Subcutaneous preadipocyte (primary cell): Measurements from ENCODE around the gene LAMTOR1. TPM values are rescaled to one million over a fixed set of nuclear protein-coding genes. Genes with fewer than 3 reads are reported as not detected.

Experiments used
- small RNA-seq: library from RNA; depleted of rRNA; stranded (forward); fragments of <200 nt; gene quantifications from one replicate; pipeline ENCODE3, GENCODE V24; 2012
- total RNA-seq: library from RNA; depleted of rRNA; stranded (reverse); fragments of >200 nt; gene quantifications from 2 replicates; pipeline ENCODE4 v1.2.3, GENCODE V29; 2012

LAMTOR1 gene
- 103 and 134 TPM in 2 replicates for total RNA-seq

GRCh38 chr11:72102946-72103753, at the start of gene LAMTOR1:
TSS of gene LAMTOR1 (minus strand) at chr11:72103297. CDS start at chr11:72103224, 73 bp downstream.

DNA sequence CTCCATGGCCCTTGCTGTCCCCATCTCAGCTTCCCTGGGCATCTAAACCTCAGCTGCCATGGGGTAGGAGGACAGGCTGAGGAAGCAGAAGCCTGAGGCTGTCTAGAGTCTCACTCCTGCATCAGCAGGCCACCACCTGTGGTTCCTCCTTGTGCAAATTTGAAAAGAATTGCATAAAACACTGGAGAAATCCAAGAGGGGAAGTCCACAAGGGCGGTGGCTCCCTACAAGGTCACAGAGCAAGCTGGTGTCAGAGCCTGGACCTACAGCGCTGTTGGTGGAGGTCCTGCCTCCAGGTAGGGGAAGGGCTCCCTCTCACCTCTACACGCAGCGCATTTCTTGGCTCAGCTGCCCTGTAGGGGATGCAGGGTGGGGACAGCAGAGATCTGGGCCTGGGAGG, 32.4 kb upstream of the LAMTOR1 start, which contains the start of gene FOLR3:
Gene FOLR3 (plus strand): TSS at position 253 of the 400 bp plus-strand sequence. CDS start 228 bp downstream, outside the sequence.

GRCh38 chr11:72112143-72112977, 9.3 kb upstream of the LAMTOR1 start, which contains the start of gene ANAPC15:
TSS of gene ANAPC15 (minus strand) at chr11:72112695. CDS start at chr11:72111276, 1,419 bp downstream.

DNA sequence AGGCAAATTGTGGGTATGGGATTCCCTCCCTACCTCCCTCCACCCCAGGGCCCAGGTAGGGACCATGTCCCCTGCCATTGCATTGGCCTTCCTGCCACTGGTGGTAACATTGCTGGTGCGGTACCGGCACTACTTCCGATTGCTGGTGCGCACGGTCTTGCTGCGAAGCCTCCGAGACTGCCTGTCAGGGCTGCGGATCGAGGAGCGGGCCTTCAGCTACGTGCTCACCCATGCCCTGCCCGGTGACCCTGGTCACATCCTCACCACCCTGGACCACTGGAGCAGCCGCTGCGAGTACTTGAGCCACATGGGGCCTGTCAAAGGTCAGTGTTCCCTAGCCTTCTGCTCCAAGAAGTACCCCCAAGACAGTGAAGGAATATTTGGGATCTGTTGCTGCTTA, 2.8 kb upstream of the LAMTOR1 start, which contains the start of gene TOMT:
Gene TOMT (plus strand): TSS at position 37 of the 400 bp plus-strand sequence. CDS start 28 bp downstream, at position 65.

GRCh38 chr11:72080326-72081183, 22.5 kb downstream of the LAMTOR1 start, which contains the start of the genes LRRC51 and NUMA1:
TSS of gene LRRC51 (plus strand) at chr11:72080850. CDS start at chr11:72089084, 8,234 bp downstream.
TSS of gene NUMA1 (minus strand) at chr11:72080542. CDS start at chr11:72035943, 44,599 bp downstream.

Small RNA genes lying within 50 kb of the gene (small RNA-seq; reads per million reads assigned to genes)
- gene MIR3165: not detected
- not detected for gene RNU6-72P

Other genes starting within 250 kb of the LAMTOR1 start
- not detected in 2 replicates for gene DEFB131B, start 224.8 kb downstream of the LAMTOR1 start, total RNA-seq
- gene XNDC1N, start 174.7 kb downstream of the LAMTOR1 start, total RNA-seq: 6.6 and 12.3 TPM in 2 replicates
- 12.5 and 17.4 TPM in 2 replicates for gene RNF121, start 174.3 kb downstream of the LAMTOR1 start, total RNA-seq
- 2.2 and 3.5 TPM in 2 replicates for gene IL18BP, start 104.4 kb downstream of the LAMTOR1 start, total RNA-seq
- 104 and 145 TPM in 2 replicates for gene NUMA1, start 22.8 kb downstream of the LAMTOR1 start, total RNA-seq
- 5.9 and 6.2 TPM in 2 replicates for gene LRRC51, start 22.4 kb downstream of the LAMTOR1 start, total RNA-seq
- under 0.01 TPM in 1 of 2 replicates, not detected in the other for gene TOMT, start 2.6 kb upstream of the LAMTOR1 start, total RNA-seq
- 21.1 and 38.6 TPM in 2 replicates for gene ANAPC15, start 9.4 kb upstream of the LAMTOR1 start, total RNA-seq
- gene FOLR3, start 32.4 kb upstream of the LAMTOR1 start, total RNA-seq: 0.39 and 1.1 TPM in 2 replicates
- not detected in 2 replicates for gene FOLR1, start 88.8 kb upstream of the LAMTOR1 start, total RNA-seq
- not detected in 2 replicates for gene FOLR2, start 113.5 kb upstream of the LAMTOR1 start, total RNA-seq
- gene INPPL1, start 121.5 kb upstream of the LAMTOR1 start, total RNA-seq: 43.4 and 64.9 TPM in 2 replicates
- not detected in 2 replicates for gene PHOX2A, start 140.9 kb upstream of the LAMTOR1 start, total RNA-seq